HG03108 (cell line): Measurements from ENCODE around the gene TBXA2R.

Experiments used
- ATAC-seq: cut with Tn5 transposase; IDR thresholded peaks from one replicate; pipeline ENCODE4 v1.9.1; 2021; ENCODE audit warnings: moderate library complexity; ENCODE audit not compliant: unreplicated experiment

The TBXA2R gene

GRCh38 chr19:3556978-3557460 is 49.7 kb downstream of the TBXA2R start:
- peak; percentile 16 for ATAC-seq

GRCh38 chr19:3556423-3556977 is 50.2 kb downstream of the TBXA2R start:
- ATAC-seq, result no peak

- no peak for ATAC-seq
Measured at GRCh38 chr19:3555653-3556422, 50.8 kb downstream of the TBXA2R start.

- ATAC-seq, result no peak
Measured at GRCh38 chr19:3554254-3555083, 52.2 kb downstream of the TBXA2R start.

GRCh38 chr19:3551792-3552095 is 54.9 kb downstream of the TBXA2R start:
- no peak for ATAC-seq

- no peak for ATAC-seq
Measured at GRCh38 chr19:3550947-3551791, 55.5 kb downstream of the TBXA2R start.

- no peak for ATAC-seq
Measured at GRCh38 chr19:3549816-3550215, 56.9 kb downstream of the TBXA2R start.

- no peak for ATAC-seq
Measured at GRCh38 chr19:3548606-3549005, 58.1 kb downstream of the TBXA2R start.

- no peak for ATAC-seq
Measured at GRCh38 chr19:3547767-3548282, 58.9 kb downstream of the TBXA2R start.

- no peak for ATAC-seq
Measured at GRCh38 chr19:3547301-3547731, 59.4 kb downstream of the TBXA2R start.

GRCh38 chr19:3546119-3546518 is 60.6 kb downstream of the TBXA2R start:
- ATAC-seq, result no peak

GRCh38 chr19:3545669-3546034 is 61.0 kb downstream of the TBXA2R start:
- no peak for ATAC-seq

GRCh38 chr19:3544742-3545668 is 61.7 kb downstream of the TBXA2R start:
- no peak for ATAC-seq
